Loucy (cell line): ENCODE measurements around the gene SORCS1.

Experiments
- H2AFZ ChIP-seq: fragments of 200-600 bp; sonication (generic); 2 replicates; pipeline ENCODE4 v1.6.0; 2016; ENCODE audit warnings: antibody characterized with exemption, mild to moderate bottlenecking, low read length, moderate library complexity
- H3F3A ChIP-seq: fragments of 200-600 bp; 2 replicates; pipeline ENCODE4 v1.6.0; 2016; ENCODE audit warnings: antibody characterized with exemption, low read depth, mild to moderate bottlenecking
- H3K27me3 ChIP-seq: fragments of 200-600 bp; sonication (generic); 2 replicates; pipeline ENCODE4 v1.6.1; 2014; ENCODE audit warnings: low read length, mild to moderate bottlenecking; ENCODE audit not compliant: insufficient read depth, poor library complexity, severe bottlenecking
- H3K36me3 ChIP-seq: fragments of 200-600 bp; sonication (generic); 2 replicates; pipeline ENCODE4 v1.6.1; 2016; ENCODE audit warnings: low read length; ENCODE audit not compliant: insufficient read depth
- H3K4me1 ChIP-seq: fragments of 200-600 bp; sonication (generic); 2 replicates; pipeline ENCODE4 v1.5.1; 2014; ENCODE audit warnings: low read length, mild to moderate bottlenecking; ENCODE audit not compliant: insufficient read depth, poor library complexity, severe bottlenecking
- H3K4me2 ChIP-seq: fragments of 200-600 bp; sonication (generic); 2 replicates; pipeline ENCODE4 v1.6.0; 2014; ENCODE audit warnings: antibody characterized with exemption, low read length, low read depth, mild to moderate bottlenecking; ENCODE audit not compliant: poor library complexity, severe bottlenecking
- H3K4me3 ChIP-seq: fragments of 200-600 bp; sonication (generic); 2 replicates; pipeline ENCODE4 v1.5.1; 2014; ENCODE audit warnings: low read length, mild to moderate bottlenecking, mixed read lengths; ENCODE audit not compliant: poor library complexity, severe bottlenecking
- H3K79me2 ChIP-seq: fragments of 200-600 bp; sonication (generic); 2 replicates; pipeline ENCODE4 v1.6.1; 2014; ENCODE audit warnings: low read length; ENCODE audit not compliant: insufficient read depth
- H3K9ac ChIP-seq: fragments of 200-600 bp; sonication (generic); 2 replicates; pipeline ENCODE4 v1.6.0; 2014; ENCODE audit warnings: mild to moderate bottlenecking, low read depth, low read length, moderate library complexity; ENCODE audit not compliant: poor library complexity, severe bottlenecking
- H3K9me2 ChIP-seq: fragments of 200-600 bp; sonication (generic); replicated peaks from 2 replicates; pipeline ENCODE4 v1.6.1; 2016; ENCODE audit warnings: low read depth, low read length, mixed read lengths
- H3K9me3 ChIP-seq: fragments of 200-600 bp; sonication (generic); 2 replicates; pipeline ENCODE4 v1.6.1; 2014; ENCODE audit warnings: mild to moderate bottlenecking, antibody characterized with exemption, low read length, low read depth; ENCODE audit not compliant: insufficient read depth
- H4K20me1 ChIP-seq: fragments of 200-600 bp; sonication (generic); 2 replicates; pipeline ENCODE4 v1.6.0; 2014; ENCODE audit warnings: antibody characterized with exemption, low read length, mild to moderate bottlenecking; ENCODE audit not compliant: insufficient read depth, poor library complexity, severe bottlenecking
- CTCF ChIP-seq: fragments of 200-600 bp; sonication (generic); conservative IDR thresholded peaks from 2 replicates; pipeline ENCODE4 v1.5.1; 2014; ENCODE audit warnings: mild to moderate bottlenecking, antibody characterized with exemption, low read length
- EZH2phosphoT487 ChIP-seq: fragments of 200-600 bp; IDR thresholded peaks from 2 replicates; pipeline ENCODE4 v1.6.1; 2018; ENCODE audit warnings: antibody characterized with exemption, mild to moderate bottlenecking, moderate library complexity, borderline replicate concordance

SORCS1 gene

GRCh38 chr10:107141524-107142061 is 22.9 kb downstream of the SORCS1 start:
- peak overlapping the region; percentile 45 for H3K4me2 ChIP-seq
- H3K4me3 ChIP-seq = no peak overlapping the region
- no peaks in the 10 kb centered on the region for H3K36me3 ChIP-seq
- H3F3A ChIP-seq = no peaks in the 10 kb centered on the region
- no peaks in the 10 kb centered on the region for H3K9me3 ChIP-seq
- H4K20me1 ChIP-seq = no peaks in the 10 kb centered on the region
- H3K79me2 ChIP-seq = no peaks in the 10 kb centered on the region
- no peaks in the 10 kb centered on the region for H3K9me2 ChIP-seq
- H3K27me3 ChIP-seq = no peaks in the 10 kb centered on the region
- peaks cover 30% of the 10 kb centered on the region for H3K4me1 ChIP-seq
- H3K9ac ChIP-seq = no peak overlapping the region
- TF ChIP-seq CTCF (no peak), EZH2phosphoT487 (no peak)
- H2AFZ ChIP-seq = no peak overlapping the region

- Histone ChIP-seq H3K27me3 (no peaks in the 10 kb centered on the region), H3K9ac (no peak overlapping the region), H3K79me2 (no peaks in the 10 kb centered on the region), H3F3A (no peaks in the 10 kb centered on the region), H4K20me1 (no peaks in the 10 kb centered on the region), H3K4me3 (no peak overlapping the region), H2AFZ (no peak overlapping the region), H3K4me2 (no peak overlapping the region), H3K4me1 (peaks cover 28% of the 10 kb centered on the region), H3K9me2 (no peaks in the 10 kb centered on the region), H3K9me3 (no peaks in the 10 kb centered on the region), H3K36me3 (no peaks in the 10 kb centered on the region)
- no peak for TF ChIP-seq EZH2phosphoT487
- peak; percentile 23 for TF ChIP-seq CTCF
Measured at GRCh38 chr10:107139237-107139636, 25.3 kb downstream of the SORCS1 start.

- TF ChIP-seq EZH2phosphoT487 = no peak
- TF ChIP-seq CTCF = no peak
- no peaks in the 10 kb centered on the region for H3K9me2 ChIP-seq
- H3F3A ChIP-seq = no peaks in the 10 kb centered on the region
- H3K36me3 ChIP-seq = no peaks in the 10 kb centered on the region
- H3K79me2 ChIP-seq = no peaks in the 10 kb centered on the region
- H3K9ac ChIP-seq = no peak overlapping the region
- no peak overlapping the region for H2AFZ ChIP-seq
- no peaks in the 10 kb centered on the region for H4K20me1 ChIP-seq
- H3K4me2 ChIP-seq = no peak overlapping the region
- no peak overlapping the region for H3K4me3 ChIP-seq
- H3K27me3 ChIP-seq = no peaks in the 10 kb centered on the region
- H3K9me3 ChIP-seq = no peaks in the 10 kb centered on the region
- no peaks in the 10 kb centered on the region for H3K4me1 ChIP-seq
Measured at GRCh38 chr10:107133656-107134055, 30.9 kb downstream of the SORCS1 start.
